Transverse colon (tissue), 4 donors: ENCODE measurements around the gene ZNF823. TPM values are rescaled to one million over a fixed set of nuclear protein-coding genes. Genes with fewer than 3 reads are reported as not detected.

Experiments
- DNase-seq: peaks from one replicate; pipeline ENCODE4 v3.0.0-alpha.2; 2019
- H3K27ac ChIP-seq, 4 donors: fragments of 200-600 bp; sonication (generic); 2 replicates each; pipeline ENCODE4 v1.5.1; 2016 to 2018; ENCODE audit warnings: inconsistent platforms in 4 of 4
- H3K27me3 ChIP-seq: fragments of 200-600 bp; sonication (generic); 2 replicates; pipeline ENCODE4 v1.5.1; 2017; ENCODE audit warnings: inconsistent platforms
- H3K36me3 ChIP-seq, 4 donors: fragments of 200-600 bp; sonication (generic); 2 replicates each; pipeline ENCODE4 v1.5.1; 2017 to 2019; ENCODE audit warnings: inconsistent platforms in 4 of 4
- H3K4me1 ChIP-seq, 4 donors: fragments of 200-600 bp; sonication (generic); 2 replicates each; pipeline ENCODE4 v1.5.1; 2017 to 2020; ENCODE audit warnings: inconsistent platforms in 4 of 4
- H3K4me3 ChIP-seq, 4 donors: fragments of 200-600 bp; sonication (generic); 1 replicate in 1 of 4; 2 replicates in 3 of 4; pipeline versions ENCODE4 v1.5.1 to v1.6.1; 2017 to 2019; ENCODE audit warnings: inconsistent platforms in 4 of 4
- H3K9me3 ChIP-seq, 2 donors: fragments of 200-600 bp; sonication (generic); 2 replicates each; pipeline ENCODE4 v1.5.1; 2017 to 2019; ENCODE audit warnings: inconsistent platforms in 2 of 2
- EP300 ChIP-seq: sonication (generic); formaldehyde crosslinking; IDR thresholded peaks from one replicate; pipeline ENCODE4 v1.6.1; 2017; ENCODE audit warnings: antibody characterized with exemption, low read depth
- POLR2A ChIP-seq: fragments of 450-650 bp; IDR thresholded peaks from one replicate; pipeline ENCODE4 v1.6.1; 2016; ENCODE audit warnings: antibody characterized with exemption, mild to moderate bottlenecking, moderate library complexity
- POLR2AphosphoS5 ChIP-seq, 3 donors: sonication (generic); formaldehyde crosslinking; IDR thresholded peaks; one replicate each; pipeline ENCODE4 v1.6.1; 2016; ENCODE audit warnings: antibody characterized with exemption in 3 of 3
- WGBS, 2 donors: methylation state at CpG; one replicate each; pipeline ENCODE4 v1.1.5; 2018; ENCODE audit warnings: low coverage in 1 of 2; 5-methylcytosine and 5-hydroxymethylcytosine counted together
- in situ Hi-C, 4 donors: fragments of 200-750 bp; cut with MboI; loops; one replicate each; pipeline versions ENCODE4 v1.15.0 to v1.15.1; 2017; ENCODE audit warnings: low sequenced_read_pairs in 3 of 4, low pct_ligation_motif_present in 1 of 4, low pct_unique_long_range_greater_than_20kb in 1 of 4
- intact Hi-C: fragments of 100-400 bp; cut with DNase I; formaldehyde crosslinking; loops from one replicate; pipeline ENCODE4 v1.15.1; 2023; ENCODE audit warnings: low total_unique reads
- total RNA-seq, 4 donors: library from RNA; depleted of rRNA; stranded (reverse); fragments of >200 nt; gene quantifications; one replicate each; pipeline ENCODE4 v1.1.0, GENCODE V29; 2016
- TF ChIP-seq, protein P1 (sequence below), 5 experiments: fragments of 200-600 bp in 3 of 5; fragments of 450-650 bp in 2 of 5; sonication (generic) in 3 of 5; IDR thresholded peaks; 1 replicate in 2 of 5; 2 replicates in 3 of 5; pipeline ENCODE4 v1.5.1; 2016 to 2017; ENCODE audit warnings: antibody characterized with exemption in 5 of 5, inconsistent platforms in 3 of 5, mild to moderate bottlenecking in 2 of 5, moderate library complexity in 1 of 5

ZNF823 gene
- total RNA-seq, 4 donors from 2014 or later = 16.4 to 69.1 (median 20.1) TPM

GRCh38 chr19:11721681-11722080 is 17.1 kb downstream of the ZNF823 start:
- Histone ChIP-seq H3K36me3 (peaks cover 2 to 58% (median 32%) of the 10 kb centered on the region in 4 donors), H3K4me3 (no peak overlapping the region), H3K27me3 (no peaks in the 10 kb centered on the region), H3K9me3 (peaks cover 37 to 57% of the 10 kb centered on the region in 2 donors), H3K4me1 (no peaks in the 10 kb centered on the region), H3K27ac (no peak overlapping the region)
- intact Hi-C loops (no loop called here), in situ Hi-C loops (no loop called here)
- TF ChIP-seq, protein P1, sequence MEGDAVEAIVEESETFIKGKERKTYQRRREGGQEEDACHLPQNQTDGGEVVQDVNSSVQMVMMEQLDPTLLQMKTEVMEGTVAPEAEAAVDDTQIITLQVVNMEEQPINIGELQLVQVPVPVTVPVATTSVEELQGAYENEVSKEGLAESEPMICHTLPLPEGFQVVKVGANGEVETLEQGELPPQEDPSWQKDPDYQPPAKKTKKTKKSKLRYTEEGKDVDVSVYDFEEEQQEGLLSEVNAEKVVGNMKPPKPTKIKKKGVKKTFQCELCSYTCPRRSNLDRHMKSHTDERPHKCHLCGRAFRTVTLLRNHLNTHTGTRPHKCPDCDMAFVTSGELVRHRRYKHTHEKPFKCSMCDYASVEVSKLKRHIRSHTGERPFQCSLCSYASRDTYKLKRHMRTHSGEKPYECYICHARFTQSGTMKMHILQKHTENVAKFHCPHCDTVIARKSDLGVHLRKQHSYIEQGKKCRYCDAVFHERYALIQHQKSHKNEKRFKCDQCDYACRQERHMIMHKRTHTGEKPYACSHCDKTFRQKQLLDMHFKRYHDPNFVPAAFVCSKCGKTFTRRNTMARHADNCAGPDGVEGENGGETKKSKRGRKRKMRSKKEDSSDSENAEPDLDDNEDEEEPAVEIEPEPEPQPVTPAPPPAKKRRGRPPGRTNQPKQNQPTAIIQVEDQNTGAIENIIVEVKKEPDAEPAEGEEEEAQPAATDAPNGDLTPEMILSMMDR (IDR thresholded peaks at IDR 0.05) = no peak
- TF ChIP-seq POLR2AphosphoS5 (IDR thresholded peaks at IDR 0.05) (no peak), EP300 (no peak)
- no peak for DNase-seq
- WGBS, 2 donors = 94 to 96% methylated on average over 5 of the region's 5 CpGs

GRCh38 chr19:11710313-11710712 is 28.4 kb downstream of the ZNF823 start:
- in situ Hi-C loops (no loop called here), intact Hi-C loops (no loop called here)
- H3K4me1 ChIP-seq = no peaks in the 10 kb centered on the region
- 78 to 90% methylated on average over 2 to 10 of the region's 10 CpGs for WGBS, 2 donors
- H3K9me3 ChIP-seq = no peaks in the 10 kb centered on the region
- DNase-seq = no peak
- TF ChIP-seq POLR2A = no peak
- no peak for TF ChIP-seq EP300
- TF ChIP-seq, protein P1 (IDR thresholded peaks at IDR 0.05) = no peak
- TF ChIP-seq POLR2AphosphoS5 (IDR thresholded peaks at IDR 0.05) = no peak
- no peaks in the 10 kb centered on the region for H3K27me3 ChIP-seq
- no peaks in the 10 kb centered on the region for H3K36me3 ChIP-seq
- no peak overlapping the region for H3K4me3 ChIP-seq
- no peak overlapping the region for H3K27ac ChIP-seq

GRCh38 chr19:11708457-11708856 is 30.3 kb downstream of the ZNF823 start:
- no peaks in the 10 kb centered on the region for H3K36me3 ChIP-seq
- H3K4me3 ChIP-seq = no peak overlapping the region
- no peak for TF ChIP-seq POLR2A
- TF ChIP-seq POLR2AphosphoS5 (IDR thresholded peaks at IDR 0.05) = no peak
- TF ChIP-seq, protein P1 (IDR thresholded peaks at IDR 0.05) = no peak
- TF ChIP-seq EP300 = no peak
- no peaks in the 10 kb centered on the region for H3K27me3 ChIP-seq
- H3K4me1 ChIP-seq = no peaks in the 10 kb centered on the region
- DNase-seq = no peak
- no peak overlapping the region for H3K27ac ChIP-seq
- 62 to 80% methylated on average over 1 to 3 of the region's 3 CpGs for WGBS, 2 donors
- intact Hi-C loops (no loop called here), in situ Hi-C loops (no loop called here)
- H3K9me3 ChIP-seq = no peaks in the 10 kb centered on the region

- TF ChIP-seq POLR2AphosphoS5 (IDR thresholded peaks at IDR 0.05) (no peak), EP300 (no peak), POLR2A (no peak)
- TF ChIP-seq, protein P1 (IDR thresholded peaks at IDR 0.05) = no peak
- Histone ChIP-seq H3K4me3 (no peak overlapping the region), H3K27me3 (no peaks in the 10 kb centered on the region), H3K36me3 (no peaks in the 10 kb centered on the region), H3K27ac (no peak overlapping the region), H3K9me3 (no peaks in the 10 kb centered on the region), H3K4me1 (no peaks in the 10 kb centered on the region)
- WGBS, 2 donors = 29 to 70% methylated on average over 3 of the region's 3 CpGs
- intact Hi-C loops = no loop called here
- DNase-seq = no peak
- in situ Hi-C loops = no loop called here
Measured at GRCh38 chr19:11705474-11705873, 33.3 kb downstream of the ZNF823 start.
